OCI-LY3 (cell line): ENCODE results near the gene SHC3.

ENCODE experiments used
- H2AFZ ChIP-seq: fragments of 200-600, 300-600 bp; shearing (Covaris generic); 2 replicates; pipeline ENCODE4 v1.6.0; 2014; ENCODE audit warnings: antibody characterized with exemption, low read depth, low read length
- H3K27ac ChIP-seq: fragments of 200-600, 300-600 bp; sonication (generic); 2 replicates; pipeline ENCODE4 v1.5.1; 2014; ENCODE audit warnings: mild to moderate bottlenecking, low read length, moderate library complexity, mixed read lengths
- H3K27me3 ChIP-seq: fragments of 200-600, 300-600 bp; sonication (generic); 2 replicates; pipeline ENCODE4 v1.6.1; 2014; ENCODE audit warnings: low read depth, low read length, mixed read lengths
- H3K36me3 ChIP-seq: fragments of 200-600, 300-600 bp; sonication (generic); replicated peaks from 2 replicates; pipeline ENCODE3; 2014; ENCODE audit warnings: low read depth, low read length, mixed read lengths
- H3K4me1 ChIP-seq: fragments of 300-600, 200-600 bp; sonication (generic); 2 replicates; pipeline ENCODE4 v1.6.1; 2014; ENCODE audit warnings: low read length, mixed read lengths
- H3K4me2 ChIP-seq: fragments of 200-600, 300-600 bp; sonication (generic); 2 replicates; pipeline ENCODE4 v1.6.1; 2014; ENCODE audit warnings: low read length, mixed read lengths
- H3K4me3 ChIP-seq: fragments of 300-600, 200-600 bp; sonication (generic); 2 replicates; pipeline ENCODE4 v1.5.1; 2014; ENCODE audit warnings: antibody characterized with exemption, mild to moderate bottlenecking, low read length, moderate library complexity
- H3K79me2 ChIP-seq: fragments of 300-600, 200-600 bp; shearing (Covaris generic); 2 replicates; pipeline ENCODE4 v1.6.1; 2014; ENCODE audit warnings: mild to moderate bottlenecking, low read length, mixed read lengths
- H3K9ac ChIP-seq: fragments of 300-600, 200-600 bp; shearing (Covaris generic); 2 replicates; pipeline ENCODE4 v1.6.0; 2014; ENCODE audit warnings: mild to moderate bottlenecking, low read length, moderate library complexity
- H3K9me3 ChIP-seq: fragments of 200-600, 300-600 bp; shearing (Covaris generic); 2 replicates; pipeline ENCODE4 v1.6.1; 2014; ENCODE audit warnings: low read length, mixed read lengths; ENCODE audit not compliant: insufficient read depth
- H4K20me1 ChIP-seq: fragments of 200-600, 300-600 bp; sonication (generic); 2 replicates; pipeline ENCODE4 v1.6.1; 2016; ENCODE audit warnings: low read length, mixed read lengths; ENCODE audit not compliant: insufficient read depth
- CTCF ChIP-seq: fragments of 200-600, 300-600 bp; sonication (generic); IDR thresholded peaks from 2 replicates; pipeline ENCODE4 v1.5.1; 2014; ENCODE audit warnings: antibody characterized with exemption, low read length, low read depth
- EZH2phosphoT487 ChIP-seq: fragments of 200-600 bp; shearing (Covaris generic); IDR thresholded peaks from 2 replicates; pipeline ENCODE4 v1.6.1; 2018; ENCODE audit warnings: antibody characterized with exemption, mixed run types, low read depth

SHC3 gene

DNA sequence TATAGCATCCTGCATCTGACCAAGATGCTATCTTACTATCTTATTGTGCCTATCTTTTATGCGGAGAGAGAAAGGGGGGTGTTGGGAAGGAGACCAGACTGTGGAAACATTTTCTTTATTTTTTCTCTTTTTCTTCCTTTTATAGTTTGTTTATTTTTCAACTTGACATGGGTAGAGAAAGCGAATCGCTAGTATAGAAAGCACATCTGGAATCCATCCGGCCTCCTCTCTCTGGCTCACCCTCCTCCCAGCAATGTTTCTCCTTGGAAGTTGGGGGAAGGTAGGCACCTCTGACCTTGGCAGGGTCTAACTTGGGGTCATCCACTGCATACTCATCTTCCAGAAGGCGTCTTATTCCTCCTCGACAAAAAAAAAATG, 183.4 kb downstream of the SHC3 start:
- Histone ChIP-seq H3K27me3 (peaks cover 2% of the 10 kb centered on the region), H3K4me3 (no peak overlapping the region), H3K4me1 (no peaks in the 10 kb centered on the region), H3K9me3 (no peaks in the 10 kb centered on the region), H3K4me2 (no peak overlapping the region), H3K9ac (no peak overlapping the region), H3K79me2 (no peaks in the 10 kb centered on the region), H4K20me1 (no peaks in the 10 kb centered on the region), H3K36me3 (no peaks in the 10 kb centered on the region), H2AFZ (no peak overlapping the region), H3K27ac (no peak overlapping the region)
- TF ChIP-seq EZH2phosphoT487 (no peak), CTCF (no peak)

DNA sequence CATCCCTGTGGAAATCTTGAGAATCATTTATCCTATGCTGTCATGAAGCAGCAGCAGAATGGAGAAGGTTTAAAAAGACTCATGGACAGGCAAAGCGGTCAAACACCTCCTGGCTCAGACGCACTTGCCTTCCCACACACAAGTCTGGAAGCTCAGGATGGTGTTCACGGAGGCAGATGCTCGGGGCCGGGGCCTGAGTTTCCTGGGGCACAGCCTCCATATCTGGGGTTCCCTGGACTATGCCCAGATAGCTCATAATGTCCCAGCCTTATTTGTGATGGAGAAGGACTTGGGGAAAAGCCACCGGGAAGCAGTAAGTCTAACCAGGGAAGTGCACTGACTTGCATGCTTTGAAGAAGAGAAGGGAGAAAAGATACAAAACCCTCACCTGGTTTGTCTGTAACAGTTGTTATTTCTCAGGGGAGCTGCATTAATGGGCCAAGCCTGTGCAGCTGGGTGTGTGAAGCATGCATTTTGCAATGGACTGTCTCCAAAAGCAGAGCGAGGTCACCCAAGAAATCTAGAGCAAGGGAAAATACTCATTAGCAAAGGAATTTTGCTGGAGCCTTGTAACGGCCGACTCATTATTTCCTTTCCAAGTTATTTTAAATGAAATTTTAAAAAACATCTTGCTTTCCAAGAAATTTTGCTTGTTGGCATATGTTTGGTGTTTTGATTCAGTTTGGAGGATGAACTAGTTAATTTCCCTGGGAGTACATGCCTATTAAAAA, 184.0 kb downstream of the SHC3 start:
- no peaks in the 10 kb centered on the region for H3K9me3 ChIP-seq
- H2AFZ ChIP-seq, result no peak overlapping the region
- no peak overlapping the region for H3K9ac ChIP-seq
- no peak for TF ChIP-seq CTCF
- TF ChIP-seq EZH2phosphoT487, result no peak
- peaks cover 2% of the 10 kb centered on the region for H3K27me3 ChIP-seq
- H3K4me3 ChIP-seq, result no peak overlapping the region
- H3K4me2 ChIP-seq, result no peak overlapping the region
- no peak overlapping the region for H3K27ac ChIP-seq
- H4K20me1 ChIP-seq, result no peaks in the 10 kb centered on the region
- H3K79me2 ChIP-seq, result no peaks in the 10 kb centered on the region
- H3K4me1 ChIP-seq, result peaks cover 3% of the 10 kb centered on the region
- H3K36me3 ChIP-seq, result no peaks in the 10 kb centered on the region

DNA sequence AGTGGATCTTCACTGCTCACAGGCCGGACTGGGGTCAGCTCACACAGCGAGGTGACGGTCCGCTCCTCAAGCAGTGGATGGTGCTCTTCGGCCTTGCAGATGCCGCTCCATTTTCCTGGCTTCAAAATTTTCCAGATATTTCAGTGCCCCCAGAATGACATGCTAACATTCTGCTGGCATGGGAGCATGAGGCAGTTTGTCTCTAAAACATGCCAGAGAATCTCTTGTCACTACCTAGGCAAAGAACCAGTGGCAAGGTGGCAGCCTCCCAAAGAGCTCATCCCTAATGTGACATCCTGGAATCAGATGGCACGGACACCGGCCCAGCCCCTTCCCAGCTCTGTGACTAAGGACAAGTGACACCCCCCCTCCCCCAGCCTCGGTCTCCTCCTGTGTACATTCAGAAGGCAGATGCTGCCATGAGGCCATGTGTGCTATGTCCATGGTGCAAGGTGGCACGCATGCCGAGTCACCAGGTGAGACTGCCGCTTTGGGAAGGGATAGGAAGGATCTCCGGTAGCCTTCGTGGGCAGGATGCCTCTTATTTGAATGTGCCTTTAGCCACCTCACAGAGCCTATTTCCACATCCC, 184.7 kb downstream of the SHC3 start:
- peaks cover 10% of the 10 kb centered on the region for H3K4me1 ChIP-seq

More for the DNA sequence above, 184.7 kb downstream of the SHC3 start:
- Histone ChIP-seq H4K20me1 (no peaks in the 10 kb centered on the region), H3K9ac (no peak overlapping the region), H3K4me3 (no peak overlapping the region), H2AFZ (no peak overlapping the region), H3K27me3 (peaks cover 2% of the 10 kb centered on the region), H3K4me2 (no peak overlapping the region), H3K27ac (no peak overlapping the region), H3K36me3 (no peaks in the 10 kb centered on the region), H3K79me2 (no peaks in the 10 kb centered on the region), H3K9me3 (no peaks in the 10 kb centered on the region)
- TF ChIP-seq EZH2phosphoT487, result no peak
- TF ChIP-seq CTCF, result no peak
